DND-41 (cell line): ENCODE data around the gene SNX9.
"Not testable (repeated sequence)": the region's sequence is repeated elsewhere in the genome, so short reads cannot be mapped to it uniquely, and the experiment has no call there.

Experiments used
- CTCF ChIP-seq: IDR thresholded peaks from 2 replicates; pipeline ENCODE4 v1.5.1; 2012; ENCODE audit warnings: borderline replicate concordance, low read length, moderate library complexity, mild to moderate bottlenecking; ENCODE audit not compliant: poor library complexity, severe bottlenecking; ENCODE audit errors: extremely low read depth
- EZH2 ChIP-seq: IDR thresholded peaks from 3 replicates; pipeline ENCODE4 v1.6.1; 2012; ENCODE audit warnings: borderline replicate concordance, low read depth, mild to moderate bottlenecking, moderate library complexity, low read length, inconsistent platforms; ENCODE audit not compliant: severe bottlenecking

GRCh38 chr6:157900262-157900661 is 77.2 kb downstream of the SNX9 start:
- not testable (repeated sequence) for TF ChIP-seq CTCF, EZH2
